Smooth muscle cell (in vitro differentiated cells): ENCODE data around the gene TBK1. TPM values are rescaled to one million over a fixed set of nuclear protein-coding genes. Genes with fewer than 3 reads are reported as not detected.

Experiments
- DNase-seq: peaks from one replicate; lab custom pipeline; 2025; ENCODE audit not compliant: unreplicated experiment; lab: John Stamatoyannopoulos, UW
- H2AFZ ChIP-seq: fragments of 200-600 bp; sonication (generic); 2 replicates; pipeline ENCODE4 v1.6.0; 2016; ENCODE audit warnings: antibody characterized with exemption, low read depth, mild to moderate bottlenecking
- H3F3A ChIP-seq: fragments of 200-600 bp; sonication (generic); 2 replicates; pipeline ENCODE4 v1.6.0; 2017; ENCODE audit warnings: antibody characterized with exemption, low read depth
- H3K27ac ChIP-seq: fragments of 200-600 bp; sonication (generic); 2 replicates; pipeline ENCODE4 v1.5.1; 2016; ENCODE audit warnings: low read depth, mild to moderate bottlenecking
- H3K27me3 ChIP-seq: fragments of 200-600 bp; sonication (generic); 2 replicates; pipeline ENCODE4 v1.6.1; 2016; ENCODE audit warnings: low read depth, mild to moderate bottlenecking
- H3K36me3 ChIP-seq: fragments of 200-600 bp; sonication (generic); 2 replicates; pipeline ENCODE4 v1.5.1; 2016; ENCODE audit warnings: low read depth
- H3K4me1 ChIP-seq: fragments of 200-600 bp; sonication (generic); 2 replicates; pipeline ENCODE4 v1.5.1; 2016; ENCODE audit warnings: low read depth
- H3K4me2 ChIP-seq: fragments of 200-600 bp; sonication (generic); 2 replicates; pipeline ENCODE4 v1.6.0; 2016; ENCODE audit warnings: mild to moderate bottlenecking
- H3K4me3 ChIP-seq: fragments of 200-600 bp; sonication (generic); 2 replicates; pipeline ENCODE4 v1.5.1; 2016; ENCODE audit warnings: mild to moderate bottlenecking
- H3K79me2 ChIP-seq: fragments of 200-600 bp; sonication (generic); 2 replicates; pipeline ENCODE4 v1.6.0; 2016; ENCODE audit warnings: low read depth, mild to moderate bottlenecking
- H3K9ac ChIP-seq: fragments of 200-600 bp; sonication (generic); 2 replicates; pipeline ENCODE4 v1.6.0; 2016; ENCODE audit warnings: low read depth
- H3K9me3 ChIP-seq: fragments of 200-600 bp; sonication (generic); replicated peaks from 2 replicates; pipeline ENCODE4 v1.5.1; 2016; ENCODE audit warnings: low read depth
- H4K20me1 ChIP-seq: fragments of 200-600 bp; sonication (generic); 2 replicates; pipeline ENCODE4 v1.6.0; 2016; ENCODE audit warnings: low read depth
- WGBS: methylation state at CpG from one replicate; pipeline ENCODE4 v1.1.7; 2016; ENCODE audit warnings: low lambda C conversion rate; 5-methylcytosine and 5-hydroxymethylcytosine counted together
- polyA plus RNA-seq: library from polyadenylated mRNA; unstranded; fragments of >200 nt; fragmentation: Nextera tagmentation; extraction: Ambion mirVana; gene quantifications from 2 replicates; pipeline ENCODE4 v1.2.1, GENCODE V29; 2016
- total RNA-seq: library from RNA; depleted of rRNA; stranded (reverse); fragments of >200 nt; gene quantifications from 2 replicates; pipeline ENCODE4 v1.2.3, GENCODE V29; 2014
- TF ChIP-seq, protein P1 (sequence below): fragments of 200-600 bp; sonication (generic); IDR thresholded peaks from 2 replicates; pipeline ENCODE4 v1.5.1; 2017; ENCODE audit warnings: borderline replicate concordance, mild to moderate bottlenecking, antibody characterized with exemption; ENCODE audit not compliant: insufficient read depth, poor library complexity, severe bottlenecking

Gene TBK1
- total and polyA plus RNA-seq, 2 experiments from 2014 or later, result 16.8 to 28.9 TPM

DNA sequence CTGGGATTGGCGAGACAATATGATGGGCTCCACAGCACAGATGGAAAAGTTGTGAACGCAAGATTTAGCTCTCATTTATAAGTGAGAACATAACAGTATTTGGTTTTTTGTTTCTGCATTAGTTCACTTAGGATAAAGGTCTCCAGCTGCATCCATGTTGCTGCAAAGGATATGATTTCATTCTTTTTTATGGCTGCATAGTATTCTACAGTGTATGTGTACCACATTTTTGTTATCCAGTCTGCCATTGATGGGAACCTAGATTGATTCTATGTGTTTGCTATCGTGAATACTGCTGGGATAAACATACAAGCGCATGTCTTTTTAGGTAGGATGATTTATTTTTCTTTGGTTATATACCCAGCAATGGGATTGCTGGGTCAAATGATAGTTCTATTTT lies 23.6 kb downstream of the TBK1 start:
- no peak overlapping the region for H3K27ac ChIP-seq

GRCh38 chr12:64476844-64477243 lies 24.9 kb downstream of the TBK1 start:
- Histone ChIP-seq H3K4me2 (no peak overlapping the region), H2AFZ (no peak overlapping the region), H3K9me3 (peaks cover 6% of the 10 kb centered on the region), H3K79me2 (peaks cover 34% of the 10 kb centered on the region), H3K27ac (no peak overlapping the region), H3K4me1 (no peaks in the 10 kb centered on the region), H3K27me3 (no peaks in the 10 kb centered on the region), H3K4me3 (no peak overlapping the region), H4K20me1 (peaks cover 36% of the 10 kb centered on the region), H3F3A (no peaks in the 10 kb centered on the region), H3K9ac (no peak overlapping the region), H3K36me3 (peaks cover 43% of the 10 kb centered on the region)
- DNase-seq, result no peak
- TF ChIP-seq, protein P1, sequence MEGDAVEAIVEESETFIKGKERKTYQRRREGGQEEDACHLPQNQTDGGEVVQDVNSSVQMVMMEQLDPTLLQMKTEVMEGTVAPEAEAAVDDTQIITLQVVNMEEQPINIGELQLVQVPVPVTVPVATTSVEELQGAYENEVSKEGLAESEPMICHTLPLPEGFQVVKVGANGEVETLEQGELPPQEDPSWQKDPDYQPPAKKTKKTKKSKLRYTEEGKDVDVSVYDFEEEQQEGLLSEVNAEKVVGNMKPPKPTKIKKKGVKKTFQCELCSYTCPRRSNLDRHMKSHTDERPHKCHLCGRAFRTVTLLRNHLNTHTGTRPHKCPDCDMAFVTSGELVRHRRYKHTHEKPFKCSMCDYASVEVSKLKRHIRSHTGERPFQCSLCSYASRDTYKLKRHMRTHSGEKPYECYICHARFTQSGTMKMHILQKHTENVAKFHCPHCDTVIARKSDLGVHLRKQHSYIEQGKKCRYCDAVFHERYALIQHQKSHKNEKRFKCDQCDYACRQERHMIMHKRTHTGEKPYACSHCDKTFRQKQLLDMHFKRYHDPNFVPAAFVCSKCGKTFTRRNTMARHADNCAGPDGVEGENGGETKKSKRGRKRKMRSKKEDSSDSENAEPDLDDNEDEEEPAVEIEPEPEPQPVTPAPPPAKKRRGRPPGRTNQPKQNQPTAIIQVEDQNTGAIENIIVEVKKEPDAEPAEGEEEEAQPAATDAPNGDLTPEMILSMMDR, result no peak
- WGBS, result 100% methylated on average over 2 of the region's 2 CpGs

More for the DNA sequence above, 23.6 kb downstream of the TBK1 start:
- WGBS, result 98% methylated on average over 4 of the region's 4 CpGs
- no peaks in the 10 kb centered on the region for H3F3A ChIP-seq
- no peak overlapping the region for H2AFZ ChIP-seq
- H3K4me2 ChIP-seq, result no peak overlapping the region
- H3K9me3 ChIP-seq, result peaks cover 6% of the 10 kb centered on the region
- TF ChIP-seq, protein P1, result no peak
- no peak for DNase-seq
- H3K4me1 ChIP-seq, result no peaks in the 10 kb centered on the region
- H3K79me2 ChIP-seq, result peaks cover 37% of the 10 kb centered on the region
- H4K20me1 ChIP-seq, result peaks cover 35% of the 10 kb centered on the region
- no peak overlapping the region for H3K4me3 ChIP-seq
- peaks cover 37% of the 10 kb centered on the region for H3K36me3 ChIP-seq
- no peaks in the 10 kb centered on the region for H3K27me3 ChIP-seq
- no peak overlapping the region for H3K9ac ChIP-seq

GRCh38 chr12:64478661-64479060 lies 26.7 kb downstream of the TBK1 start:
- DNase-seq, result no peak
- H3K9me3 ChIP-seq, result peaks cover 6% of the 10 kb centered on the region
- peaks cover 27% of the 10 kb centered on the region for H3K79me2 ChIP-seq
- no peaks in the 10 kb centered on the region for H3K4me1 ChIP-seq
- no peaks in the 10 kb centered on the region for H3F3A ChIP-seq
- no peak overlapping the region for H3K4me3 ChIP-seq
- H2AFZ ChIP-seq, result no peak overlapping the region
- H3K36me3 ChIP-seq, result peaks cover 35% of the 10 kb centered on the region
- TF ChIP-seq, protein P1, result no peak
- no peak overlapping the region for H3K9ac ChIP-seq
- no peak overlapping the region for H3K27ac ChIP-seq
- peaks cover 36% of the 10 kb centered on the region for H4K20me1 ChIP-seq
- H3K4me2 ChIP-seq, result no peak overlapping the region
- H3K27me3 ChIP-seq, result no peaks in the 10 kb centered on the region

DNA sequence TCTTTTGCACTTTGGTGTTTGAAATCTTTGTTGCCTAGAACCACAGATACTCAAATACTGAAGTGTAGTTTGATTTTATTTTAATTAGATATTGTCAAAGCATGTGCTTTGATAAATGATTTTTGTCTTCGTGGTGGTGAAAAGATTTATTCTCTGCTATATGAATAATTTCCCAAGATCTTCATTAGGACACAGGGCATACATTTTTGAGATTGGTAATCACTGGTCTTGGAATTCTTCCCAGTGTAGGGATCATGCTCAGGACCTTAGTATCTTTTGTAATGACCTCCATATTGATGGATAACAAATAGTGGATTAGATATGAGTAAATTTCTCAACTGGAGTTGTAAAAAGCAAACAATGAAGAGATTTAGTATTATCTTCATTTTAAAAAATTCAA lies 28.2 kb downstream of the TBK1 start:
- Histone ChIP-seq H2AFZ (no peak overlapping the region), H4K20me1 (peaks cover 36% of the 10 kb centered on the region), H3K9ac (no peak overlapping the region), H3K9me3 (peaks cover 5% of the 10 kb centered on the region), H3K4me1 (no peaks in the 10 kb centered on the region), H3K27ac (no peak overlapping the region), H3K36me3 (peaks cover 28% of the 10 kb centered on the region), H3K27me3 (no peaks in the 10 kb centered on the region), H3K79me2 (peaks cover 23% of the 10 kb centered on the region), H3K4me2 (no peak overlapping the region), H3K4me3 (no peak overlapping the region), H3F3A (no peaks in the 10 kb centered on the region)
- TF ChIP-seq, protein P1, result no peak
- no peak for DNase-seq
- WGBS, result 100% methylated on average over 1 of the region's 1 CpG
